ENCODE results near the gene KCNQ5.
"Not testable (repeated sequence)": the region's sequence is repeated elsewhere in the genome, so short reads cannot be mapped to it uniquely, and the experiment has no call there.

Gene KCNQ5

GRCh38 chr6:72621291-72622093 is at the start of gene KCNQ5:
Gene KCNQ5 (plus strand): TSS chr6:72622064.
- peak; percentile 63 for DNase-seq (ENCODE audit: low spot score)

GRCh38 chr6:72579865-72580264 is 42.0 kb upstream of the KCNQ5 start:
- no peak for DNase-seq (ENCODE audit: low spot score)

- peak; percentile 59 for DNase-seq (ENCODE audit: low spot score)
Observed at GRCh38 chr6:72580281-72580940, 41.5 kb upstream of the KCNQ5 start.

- DNase-seq (ENCODE audit: low spot score): not testable (repeated sequence)
Observed at GRCh38 chr6:72580950-72581349, 40.9 kb upstream of the KCNQ5 start.

GRCh38 chr6:72588155-72588554 is 33.7 kb upstream of the KCNQ5 start:
- no peak for DNase-seq (ENCODE audit: low spot score)

- no peak for DNase-seq (ENCODE audit: low spot score)
Observed at GRCh38 chr6:72589096-72589495, 32.8 kb upstream of the KCNQ5 start.

- no peak for DNase-seq (ENCODE audit: low spot score)
Observed at GRCh38 chr6:72595812-72596211, 26.1 kb upstream of the KCNQ5 start.

GRCh38 chr6:72616406-72617015 is 5.4 kb upstream of the KCNQ5 start:
- peak; percentile 30 for DNase-seq (ENCODE audit: low spot score)

- DNase-seq (ENCODE audit: low spot score): no peak
Observed at GRCh38 chr6:72617721-72618120, 4.1 kb upstream of the KCNQ5 start.

- peak; percentile 33 for DNase-seq (ENCODE audit: low spot score)
Observed at GRCh38 chr6:72619883-72620696, 1.8 kb upstream of the KCNQ5 start.

- DNase-seq (ENCODE audit: low spot score): peak; percentile 18
Observed at GRCh38 chr6:72620871-72621290, 983 bp upstream of the KCNQ5 start.

GRCh38 chr6:72622094-72622940 is 453 bp downstream of the KCNQ5 start:
- peak; percentile 87 for DNase-seq (ENCODE audit: low spot score)

- no peak for DNase-seq (ENCODE audit: low spot score)
Observed at GRCh38 chr6:72623808-72624207, 1.9 kb downstream of the KCNQ5 start.

GRCh38 chr6:72624557-72625160 is 2.8 kb downstream of the KCNQ5 start:
- peak; percentile 56 for DNase-seq (ENCODE audit: low spot score)

- no peak for DNase-seq (ENCODE audit: low spot score)
Observed at GRCh38 chr6:72626126-72626525, 4.3 kb downstream of the KCNQ5 start.

GRCh38 chr6:72627539-72627938 is 5.7 kb downstream of the KCNQ5 start:
- DNase-seq (ENCODE audit: low spot score): no peak

GRCh38 chr6:72631480-72631879 is 9.6 kb downstream of the KCNQ5 start:
- DNase-seq (ENCODE audit: low spot score): no peak

- no peak for DNase-seq (ENCODE audit: low spot score)
Observed at GRCh38 chr6:72635636-72636035, 13.8 kb downstream of the KCNQ5 start.

- DNase-seq (ENCODE audit: low spot score): no peak
Observed at GRCh38 chr6:72636215-72636614, 14.4 kb downstream of the KCNQ5 start.

- DNase-seq (ENCODE audit: low spot score): no peak
Observed at GRCh38 chr6:72636786-72637185, 14.9 kb downstream of the KCNQ5 start.
